NK-92 treated with Interleukin-12 subunit alpha and Interleukin-12 subunit beta, amount 100 ng/mL, for 24 hours (cell line): ENCODE measurements around the gene SLC10A3.

Experiments
- DNase-seq: peaks from one replicate; lab custom pipeline; 2025; lab: John Stamatoyannopoulos, UW

Gene SLC10A3

DNA sequence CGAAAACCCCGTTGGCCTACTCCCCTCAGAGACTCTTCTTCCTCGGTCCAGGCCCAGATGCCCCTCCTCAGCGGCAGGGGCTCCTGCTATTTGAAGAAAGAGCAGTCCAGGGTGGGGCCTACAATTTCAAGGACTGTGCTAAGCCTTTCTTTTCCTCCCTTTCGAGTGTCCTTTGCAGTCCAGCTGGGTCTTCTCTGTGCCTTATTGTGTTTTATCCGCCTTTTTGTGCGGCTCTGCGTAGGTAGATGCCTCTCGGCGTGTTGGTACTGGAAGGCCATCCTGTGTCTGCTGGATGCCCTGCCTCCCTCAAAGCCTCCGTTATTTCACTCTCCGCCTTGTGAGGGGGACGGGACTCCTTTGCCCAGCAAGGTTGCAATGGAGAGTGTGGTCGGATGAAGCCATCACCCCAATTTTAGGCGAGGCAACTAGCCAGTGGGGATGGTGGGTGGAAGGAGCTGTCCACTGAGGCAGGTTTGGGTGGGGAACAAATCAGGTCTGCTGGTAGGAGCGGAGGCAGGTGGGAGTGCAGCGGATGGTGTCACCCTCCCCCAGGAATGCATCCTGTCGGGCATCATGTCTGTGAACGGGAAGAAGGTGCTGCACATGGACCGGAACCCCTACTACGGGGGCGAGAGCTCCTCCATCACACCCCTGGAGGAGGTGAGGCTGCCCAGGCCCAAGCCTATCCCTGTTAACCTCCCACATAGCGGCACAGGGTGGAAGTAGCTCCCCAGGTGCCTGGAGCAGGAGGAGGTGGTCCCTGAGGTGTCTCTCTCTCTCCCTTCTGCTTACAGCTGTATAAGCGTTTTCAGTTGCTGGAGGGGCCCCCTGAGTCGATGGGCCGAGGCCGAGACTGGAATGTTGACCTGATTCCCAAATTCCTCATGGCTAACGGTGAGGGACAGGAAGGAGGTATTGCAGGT is 52.2 kb downstream of the SLC10A3 start:
- DNase-seq, result no peak
